Caco-2 (cell line): ENCODE results near the gene WWTR1. TPM values are rescaled to one million over a fixed set of nuclear protein-coding genes. Genes with fewer than 3 reads are reported as not detected.

Experiments
- BruUV-seq: library from RNA; stranded (reverse); fragments of 400-500 nt; replicated peaks from 2 replicates; lab custom pipeline; 2021; lab: Mats Ljungman, UMichigan
- CTCF ChIA-PET: fragments of 300-600 bp; sonication (Branson Sonifier 250); formaldehyde crosslinking; loops from one replicate; lab custom pipeline; 2022; ENCODE audit warnings: antibody characterized with exemption; lab: Charles Lee
- POLR2A ChIA-PET: fragments of 300-600 bp; sonication (Branson Sonifier 250); formaldehyde crosslinking; loops from one replicate; lab custom pipeline; 2022; ENCODE audit warnings: antibody characterized with exemption; lab: Charles Lee
- DNase-seq, 2 experiments: peaks; one replicate each; pipeline versions ENCODE4 v3.0.0 to v3.0.0-alpha.2; 2020 to 2022
- H3K27me3 ChIP-seq: replicated peaks from 2 replicates; pipeline ENCODE4 v1.6.0; 2011; ENCODE audit warnings: low read length; ENCODE audit not compliant: control insufficient read depth, insufficient read depth
- H3K36me3 ChIP-seq: 2 replicates; pipeline ENCODE4 v1.5.1; 2011; ENCODE audit warnings: low read length; ENCODE audit not compliant: control insufficient read depth, insufficient read depth
- H3K4me1 ChIP-seq: fragments of 250-450 bp; sonication (Bioruptor Pico); 2 replicates; pipeline ENCODE4 v1.5.1; 2020; ENCODE audit warnings: mild to moderate bottlenecking
- H3K4me3 ChIP-seq: 2 replicates; pipeline ENCODE4 v1.5.1; 2011; ENCODE audit warnings: low read depth, mild to moderate bottlenecking, control low read depth, low read length
- H3K9me3 ChIP-seq: fragments of 250-450 bp; sonication (Bioruptor Pico); 2 replicates; pipeline ENCODE4 v1.5.1; 2020; ENCODE audit warnings: mild to moderate bottlenecking, moderate library complexity
- H3K27ac Mint-ChIP-seq: one replicate; pipeline ENCODE4 v1.8.0; 2022; ENCODE audit warnings: mixed read lengths; ENCODE audit not compliant: unreplicated experiment
- H3K27me3 Mint-ChIP-seq: one replicate; pipeline ENCODE4 v1.8.0; 2022; ENCODE audit warnings: mixed read lengths; ENCODE audit not compliant: insufficient read depth, unreplicated experiment
- H3K36me3 Mint-ChIP-seq: one replicate; pipeline ENCODE4 v1.8.0; 2022; ENCODE audit warnings: mild to moderate bottlenecking, mixed read lengths; ENCODE audit not compliant: insufficient read depth, unreplicated experiment
- H3K4me1 Mint-ChIP-seq: one replicate; pipeline ENCODE4 v1.8.0; 2022; ENCODE audit warnings: low read depth, mixed read lengths; ENCODE audit not compliant: unreplicated experiment
- H3K4me3 Mint-ChIP-seq: one replicate; pipeline ENCODE4 v1.8.0; 2022; ENCODE audit warnings: mild to moderate bottlenecking, moderate library complexity, mixed read lengths; ENCODE audit not compliant: unreplicated experiment
- H3K9me3 Mint-ChIP-seq: one replicate; pipeline ENCODE4 v1.8.0; 2022; ENCODE audit warnings: mixed read lengths; ENCODE audit not compliant: unreplicated experiment
- intact Hi-C: fragments of 100-400 bp; cut with micrococcal nuclease; formaldehyde crosslinking; loops from one replicate; pipeline ENCODE4 v1.10.0; 2022; ENCODE audit not compliant: unreplicated experiment
- total RNA-seq: library from RNA; stranded (reverse); gene quantifications from 2 replicates; pipeline ENCODE4 v1.2.3, GENCODE V29; 2022
- TF ChIP-seq, protein P1 (sequence below), 2 experiments: fragments of 200-600 bp in 1 of 2; IDR thresholded peaks; 1 replicate in 1 of 2; 2 replicates in 1 of 2; pipeline versions ENCODE4 v1.5.1 to v1.8.0; 2011 to 2022; ENCODE audit warnings: antibody characterized with exemption in 1 of 2, control low read depth in 1 of 2, inconsistent platforms in 1 of 2, low read depth in 1 of 2, low read length in 1 of 2, mild to moderate bottlenecking in 1 of 2, moderate library complexity in 1 of 2; ENCODE audit not compliant: insufficient read depth in 1 of 2, severe bottlenecking in 1 of 2, unreplicated experiment in 1 of 2

Gene WWTR1
- total RNA-seq, 1 experiment from 2014 or later = 16.2 TPM

GRCh38 chr3:149625795-149626194 lies 32.0 kb downstream of the WWTR1 start:
- H3K27ac Mint-ChIP-seq = no peak overlapping the region
- H3K4me1 Mint-ChIP-seq = no peaks in the 10 kb centered on the region
- TF ChIP-seq, protein P1, sequence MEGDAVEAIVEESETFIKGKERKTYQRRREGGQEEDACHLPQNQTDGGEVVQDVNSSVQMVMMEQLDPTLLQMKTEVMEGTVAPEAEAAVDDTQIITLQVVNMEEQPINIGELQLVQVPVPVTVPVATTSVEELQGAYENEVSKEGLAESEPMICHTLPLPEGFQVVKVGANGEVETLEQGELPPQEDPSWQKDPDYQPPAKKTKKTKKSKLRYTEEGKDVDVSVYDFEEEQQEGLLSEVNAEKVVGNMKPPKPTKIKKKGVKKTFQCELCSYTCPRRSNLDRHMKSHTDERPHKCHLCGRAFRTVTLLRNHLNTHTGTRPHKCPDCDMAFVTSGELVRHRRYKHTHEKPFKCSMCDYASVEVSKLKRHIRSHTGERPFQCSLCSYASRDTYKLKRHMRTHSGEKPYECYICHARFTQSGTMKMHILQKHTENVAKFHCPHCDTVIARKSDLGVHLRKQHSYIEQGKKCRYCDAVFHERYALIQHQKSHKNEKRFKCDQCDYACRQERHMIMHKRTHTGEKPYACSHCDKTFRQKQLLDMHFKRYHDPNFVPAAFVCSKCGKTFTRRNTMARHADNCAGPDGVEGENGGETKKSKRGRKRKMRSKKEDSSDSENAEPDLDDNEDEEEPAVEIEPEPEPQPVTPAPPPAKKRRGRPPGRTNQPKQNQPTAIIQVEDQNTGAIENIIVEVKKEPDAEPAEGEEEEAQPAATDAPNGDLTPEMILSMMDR (IDR thresholded peaks at IDR 0.05; ENCODE audit: insufficient read depth in 1 of 2, low read depth in 1 of 2, low read length in 1 of 2, severe bottlenecking in 1 of 2, unreplicated experiment in 1 of 2) = no peak
- POLR2A ChIA-PET = no interaction called here
- no peak for DNase-seq
- H3K4me3 Mint-ChIP-seq = no peak overlapping the region
- BruUV-seq = no TSS peak
- Histone ChIP-seq H3K4me3 (no peak overlapping the region), H3K9me3 (no peaks in the 10 kb centered on the region), H3K36me3 (no peaks in the 10 kb centered on the region), H3K4me1 (no peaks in the 10 kb centered on the region), H3K27me3 (no peaks in the 10 kb centered on the region)
- no peaks in the 10 kb centered on the region for H3K27me3 Mint-ChIP-seq
- no peaks in the 10 kb centered on the region for H3K36me3 Mint-ChIP-seq
- intact Hi-C loops = no loop called here
- CTCF ChIA-PET = no interaction called here
- H3K9me3 Mint-ChIP-seq = no peaks in the 10 kb centered on the region

- H3K9me3 ChIP-seq = no peaks in the 10 kb centered on the region
- H3K4me3 ChIP-seq = no peak overlapping the region
- BruUV-seq = no TSS peak
- intact Hi-C loops = no loop called here
- H3K36me3 ChIP-seq = no peaks in the 10 kb centered on the region
- Mint-ChIP-seq H3K27me3 (no peaks in the 10 kb centered on the region), H3K36me3 (no peaks in the 10 kb centered on the region), H3K9me3 (no peaks in the 10 kb centered on the region), H3K4me3 (no peak overlapping the region), H3K27ac (no peak overlapping the region), H3K4me1 (no peaks in the 10 kb centered on the region)
- DNase-seq = no peak
- POLR2A ChIA-PET = interaction anchor here (0.5 kb wide), 1 partner anchor 128 kb away, joined by 4 read pairs; no protein-coding TSS in a partner anchor
- H3K27me3 ChIP-seq = no peaks in the 10 kb centered on the region
- TF ChIP-seq, protein P1 (IDR thresholded peaks at IDR 0.05; ENCODE audit: insufficient read depth in 1 of 2, low read depth in 1 of 2, low read length in 1 of 2, severe bottlenecking in 1 of 2, unreplicated experiment in 1 of 2) = no peak
- CTCF ChIA-PET = no interaction called here
- H3K4me1 ChIP-seq = no peaks in the 10 kb centered on the region
Observed at GRCh38 chr3:149623824-149624223, 34.0 kb downstream of the WWTR1 start.

- no peaks in the 10 kb centered on the region for H3K36me3 Mint-ChIP-seq
- H3K9me3 Mint-ChIP-seq = no peaks in the 10 kb centered on the region
- Histone ChIP-seq H3K9me3 (no peaks in the 10 kb centered on the region), H3K36me3 (no peaks in the 10 kb centered on the region), H3K4me1 (no peaks in the 10 kb centered on the region), H3K4me3 (no peak overlapping the region), H3K27me3 (no peaks in the 10 kb centered on the region)
- TF ChIP-seq, protein P1 (IDR thresholded peaks at IDR 0.05; ENCODE audit: insufficient read depth in 1 of 2, low read depth in 1 of 2, low read length in 1 of 2, severe bottlenecking in 1 of 2, unreplicated experiment in 1 of 2) = no peak
- BruUV-seq = no TSS peak
- no peak overlapping the region for H3K4me3 Mint-ChIP-seq
- POLR2A ChIA-PET = interaction anchor here (0.6 kb wide), 1 partner anchor 75 kb away, joined by 4 read pairs; no protein-coding TSS in a partner anchor
- peaks cover 2% of the 10 kb centered on the region for H3K4me1 Mint-ChIP-seq
- H3K27ac Mint-ChIP-seq = no peak overlapping the region
- no peak for DNase-seq
- H3K27me3 Mint-ChIP-seq = no peaks in the 10 kb centered on the region
- CTCF ChIA-PET = no interaction called here
- intact Hi-C loops = no loop called here
Observed at GRCh38 chr3:149621218-149622005, 36.4 kb downstream of the WWTR1 start.
